ENCODE data around the gene TTC39C.

The TTC39C gene

DNA sequence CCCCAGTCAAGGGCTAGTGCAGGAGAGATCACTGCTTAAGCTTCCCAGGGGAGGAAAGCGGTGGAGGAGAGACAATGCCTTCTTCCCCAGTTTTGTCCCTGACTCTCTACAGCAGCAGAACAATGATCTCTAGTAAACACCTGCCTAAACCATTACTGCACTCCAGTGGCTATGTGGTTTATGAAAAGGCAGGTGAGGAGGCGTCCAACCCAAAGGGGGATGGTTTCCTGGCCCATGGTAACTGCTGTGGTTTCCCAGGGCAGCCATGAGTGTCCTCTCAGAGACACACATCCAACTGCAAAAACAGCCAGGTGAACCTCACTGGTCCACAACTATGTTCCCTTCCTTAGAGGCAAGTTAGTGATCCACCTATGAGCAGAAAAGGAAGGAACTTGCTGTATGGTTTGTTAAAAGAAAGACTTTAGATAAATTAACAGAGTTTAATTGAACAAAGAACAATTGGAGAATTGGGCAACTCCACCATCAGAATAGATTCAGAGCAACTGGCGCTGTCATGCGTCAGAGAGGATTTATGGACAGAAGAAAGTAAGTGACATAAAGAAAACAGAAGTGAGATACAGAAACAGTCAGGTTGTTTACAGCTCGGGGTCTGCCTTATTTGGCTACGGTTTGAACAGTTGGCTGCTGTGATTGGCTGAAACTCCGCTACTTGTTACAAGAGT, 4.8 kb upstream of the TTC39C start:
- CTCF ChIA-PET = no interaction called here
- POLR2A ChIA-PET = no interaction called here
- DNase-seq (ENCODE audit: low read depth, low spot score) = no peak
- no peak overlapping the region for H3K4me3 ChIP-seq (ENCODE audit: low read depth, low read length)
- TF ChIP-seq, protein P1, sequence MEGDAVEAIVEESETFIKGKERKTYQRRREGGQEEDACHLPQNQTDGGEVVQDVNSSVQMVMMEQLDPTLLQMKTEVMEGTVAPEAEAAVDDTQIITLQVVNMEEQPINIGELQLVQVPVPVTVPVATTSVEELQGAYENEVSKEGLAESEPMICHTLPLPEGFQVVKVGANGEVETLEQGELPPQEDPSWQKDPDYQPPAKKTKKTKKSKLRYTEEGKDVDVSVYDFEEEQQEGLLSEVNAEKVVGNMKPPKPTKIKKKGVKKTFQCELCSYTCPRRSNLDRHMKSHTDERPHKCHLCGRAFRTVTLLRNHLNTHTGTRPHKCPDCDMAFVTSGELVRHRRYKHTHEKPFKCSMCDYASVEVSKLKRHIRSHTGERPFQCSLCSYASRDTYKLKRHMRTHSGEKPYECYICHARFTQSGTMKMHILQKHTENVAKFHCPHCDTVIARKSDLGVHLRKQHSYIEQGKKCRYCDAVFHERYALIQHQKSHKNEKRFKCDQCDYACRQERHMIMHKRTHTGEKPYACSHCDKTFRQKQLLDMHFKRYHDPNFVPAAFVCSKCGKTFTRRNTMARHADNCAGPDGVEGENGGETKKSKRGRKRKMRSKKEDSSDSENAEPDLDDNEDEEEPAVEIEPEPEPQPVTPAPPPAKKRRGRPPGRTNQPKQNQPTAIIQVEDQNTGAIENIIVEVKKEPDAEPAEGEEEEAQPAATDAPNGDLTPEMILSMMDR (IDR thresholded peaks at IDR 0.05; ENCODE audit: insufficient read depth, low read length, missing control alignments) = no peak

DNA sequence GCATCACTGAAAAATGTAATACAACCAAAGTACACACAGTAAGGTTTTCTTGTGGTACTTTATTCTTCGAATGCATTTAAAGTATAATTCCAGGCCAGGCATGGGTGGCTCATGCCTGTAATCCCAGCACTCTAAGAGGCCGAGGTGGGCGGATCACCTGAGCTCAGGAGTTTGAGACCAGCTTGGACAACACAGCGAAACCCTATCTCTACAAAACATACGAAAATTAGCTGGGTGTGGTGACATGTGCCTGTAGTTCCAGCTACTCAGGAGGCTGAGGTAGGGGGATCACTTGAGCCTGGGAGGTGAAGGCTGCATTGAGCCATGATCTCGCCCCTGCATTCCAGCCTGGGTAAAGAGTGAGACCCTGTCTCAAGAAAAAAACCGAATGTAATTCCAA, 3.9 kb upstream of the TTC39C start:
- no peak for DNase-seq (ENCODE audit: low read depth, low spot score)

GRCh38 chr18:24011123-24011917, 3.2 kb upstream of the TTC39C start:
- CTCF ChIA-PET = no interaction called here
- no peak for DNase-seq (ENCODE audit: low read depth, low spot score)
- POLR2A ChIA-PET = no interaction called here
- H3K4me3 ChIP-seq (ENCODE audit: low read depth, low read length) = no peak overlapping the region
- TF ChIP-seq, protein P1 (IDR thresholded peaks at IDR 0.05; ENCODE audit: insufficient read depth, low read length, missing control alignments) = no peak

More for the DNA sequence above, 3.9 kb upstream of the TTC39C start:
- ChIA-PET CTCF (no interaction called here), POLR2A (no interaction called here)
- H3K4me3 ChIP-seq (ENCODE audit: low read depth, low read length) = no peak overlapping the region
- TF ChIP-seq, protein P1 (IDR thresholded peaks at IDR 0.05; ENCODE audit: insufficient read depth, low read length, missing control alignments) = no peak

DNA sequence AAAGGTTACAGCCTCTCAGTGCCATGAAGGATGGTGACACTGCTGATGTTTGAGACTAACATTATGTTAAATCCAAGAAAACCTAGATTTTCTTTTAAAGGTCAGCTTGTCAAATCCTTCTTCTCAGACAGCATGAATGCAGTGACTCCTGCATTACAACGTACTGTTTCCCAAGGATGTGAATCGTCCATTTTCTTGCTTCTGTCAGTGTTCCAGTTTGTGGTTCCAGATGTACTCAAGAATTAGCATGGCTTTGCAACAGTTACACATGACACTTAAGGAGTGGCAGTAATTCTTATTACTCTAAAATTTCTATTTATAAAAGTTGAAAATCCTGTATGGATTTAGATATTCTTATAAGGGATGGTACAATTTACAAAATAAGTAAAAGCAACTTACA, 1.5 kb upstream of the TTC39C start:
- CTCF ChIA-PET = no interaction called here
- no peak for DNase-seq (ENCODE audit: low read depth, low spot score)
- TF ChIP-seq, protein P1 (IDR thresholded peaks at IDR 0.05; ENCODE audit: insufficient read depth, low read length, missing control alignments) = no peak
- H3K4me3 ChIP-seq (ENCODE audit: low read depth, low read length) = no peak overlapping the region
- POLR2A ChIA-PET = no interaction called here

DNA sequence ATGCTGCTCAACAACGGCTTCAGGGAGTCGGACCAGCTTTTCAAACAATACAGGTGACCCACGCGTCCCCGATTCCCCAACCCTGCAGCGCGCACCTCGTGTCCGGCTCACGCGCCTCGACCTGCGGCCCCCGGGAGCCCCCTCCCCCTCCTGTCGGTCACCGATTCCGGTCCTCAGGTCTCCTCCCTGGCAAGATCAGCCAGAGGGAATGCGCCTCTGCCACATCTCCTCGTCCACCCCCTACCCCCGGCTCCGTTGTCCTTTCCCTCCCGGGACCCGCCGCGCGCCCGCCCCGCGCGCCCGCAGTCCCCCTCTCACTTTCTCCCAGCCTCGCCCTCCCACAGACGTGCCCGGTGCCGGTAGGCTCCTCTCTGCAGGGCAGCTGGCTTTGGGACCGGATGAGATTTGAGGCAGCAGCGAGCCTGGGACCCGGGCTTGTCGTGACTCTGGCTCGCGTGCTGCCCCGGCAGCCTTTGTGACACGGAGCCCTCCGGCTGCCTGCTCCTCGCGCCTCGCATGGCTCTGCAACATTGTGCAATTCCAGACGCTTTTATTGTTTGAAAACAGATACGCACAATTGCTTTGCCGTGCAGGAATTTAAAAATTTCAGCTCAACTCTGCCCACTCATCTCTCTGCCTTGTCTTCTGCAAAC, 558 bp downstream of the TTC39C start:
- ChIA-PET CTCF (interaction anchor here (0.8 kb wide), 1 partner anchor 13 kb away, joined by 3 read pairs; no protein-coding TSS in a partner anchor), POLR2A (interaction anchor here (1.9 kb wide), 1 partner anchor 124 kb away, joined by 5 read pairs; the partner anchor contains the start of gene CABYR)
- peak overlapping the region; percentile 83 for H3K4me3 ChIP-seq (ENCODE audit: low read depth, low read length)
- TF ChIP-seq, protein P1 (IDR thresholded peaks at IDR 0.05; ENCODE audit: insufficient read depth, low read length, missing control alignments) = no peak
- no peak for DNase-seq (ENCODE audit: low read depth, low spot score)

All from AG04449 (cell line).